Measurements from ENCODE around the gene SNX25.

Gene SNX25

GRCh38 chr4:185383451-185383850 is 174.1 kb downstream of the SNX25 start:
- no peak for DNase-seq

- DNase-seq = no peak
Observed at GRCh38 chr4:185384061-185384460, 174.7 kb downstream of the SNX25 start.

- no peak for DNase-seq
Observed at GRCh38 chr4:185384930-185385331, 175.5 kb downstream of the SNX25 start.

GRCh38 chr4:185387957-185388356 is 178.6 kb downstream of the SNX25 start:
- DNase-seq = no peak

- DNase-seq = no peak
Observed at GRCh38 chr4:185390941-185391340, 181.5 kb downstream of the SNX25 start.

GRCh38 chr4:185392156-185392555 is 182.8 kb downstream of the SNX25 start:
- DNase-seq = no peak

- DNase-seq = no peak
Observed at GRCh38 chr4:185394568-185395237, 185.3 kb downstream of the SNX25 start.

GRCh38 chr4:185395238-185395955 is 186.0 kb downstream of the SNX25 start, which contains the start of gene LRP2BP:
Gene LRP2BP, minus strand, starts transcription at chr4:185395924. Its CDS starts 17,738 bp downstream, at chr4:185378186.
- peak; percentile 91 for DNase-seq

GRCh38 chr4:185395956-185396723 is 186.7 kb downstream of the SNX25 start:
- DNase-seq = peak; percentile 99

- DNase-seq = peak; percentile 60
Observed at GRCh38 chr4:185396724-185397385, 187.5 kb downstream of the SNX25 start, which contains the start of gene ANKRD37. Gene ANKRD37, plus strand, starts transcription at chr4:185396841. Its CDS starts 83 bp downstream, at chr4:185396924.

GRCh38 chr4:185398618-185399017 is 189.2 kb downstream of the SNX25 start:
- no peak for DNase-seq

- DNase-seq = peak; percentile 3
Observed at GRCh38 chr4:185399466-185399865, 190.1 kb downstream of the SNX25 start.

- DNase-seq = no peak
Observed at GRCh38 chr4:185404031-185404430, 194.6 kb downstream of the SNX25 start.

GRCh38 chr4:185405296-185405999 is 196.1 kb downstream of the SNX25 start:
- no peak for DNase-seq

- DNase-seq = no peak
Observed at GRCh38 chr4:185408432-185408831, 199.0 kb downstream of the SNX25 start.

GRCh38 chr4:185411849-185412248 is 202.5 kb downstream of the SNX25 start:
- no peak for DNase-seq

- no peak for DNase-seq
Observed at GRCh38 chr4:185412412-185412811, 203.0 kb downstream of the SNX25 start.

All from midbrain (tissue), 1 donor.